Central memory CD8-positive, alpha-beta T cell (primary cell): ENCODE data around the gene FAM149A.
A peak's percentile ranks its signal among the peaks of the same experiment; 100 is the strongest.

Experiments used
- ATAC-seq: fragments of 150-1000 bp; cut with Tn5 transposase; replicated peaks from 2 replicates; pipeline ENCODE4 v1.10.0; 2022; ENCODE audit warnings: mild to moderate bottlenecking, moderate FRiP score, moderate number of reproducible peaks; ENCODE audit not compliant: poor library complexity, severe bottlenecking; ENCODE audit errors: extremely low read depth
- DNase-seq, 2 donors: peaks; one replicate each; pipeline ENCODE4 v3.0.0; 2021; ENCODE audit warnings: low spot score in 2 of 2
- H3K27ac Mint-ChIP-seq: one replicate; pipeline ENCODE4 v1.8.0; 2022; ENCODE audit warnings: low read depth, mild to moderate bottlenecking, moderate library complexity, mixed read lengths
- H3K27me3 Mint-ChIP-seq: one replicate; pipeline ENCODE4 v1.8.0; 2022; ENCODE audit warnings: mixed read lengths
- H3K36me3 Mint-ChIP-seq: one replicate; pipeline ENCODE4 v1.8.0; 2022; ENCODE audit warnings: mild to moderate bottlenecking, moderate library complexity, mixed read lengths; ENCODE audit not compliant: insufficient read depth
- H3K4me1 Mint-ChIP-seq: one replicate; pipeline ENCODE4 v1.8.0; 2022; ENCODE audit warnings: mixed read lengths
- H3K4me3 Mint-ChIP-seq: one replicate; pipeline ENCODE4 v1.8.0; 2022; ENCODE audit warnings: mild to moderate bottlenecking, moderate library complexity, mixed read lengths
- H3K9me3 Mint-ChIP-seq: one replicate; pipeline ENCODE4 v1.8.0; 2022; ENCODE audit warnings: mixed read lengths

The FAM149A gene

GRCh38 chr4:186169945-186170802 is 65.7 kb downstream of the FAM149A start:
- Mint-ChIP-seq H3K9me3 (no peaks in the 10 kb centered on the region), H3K27ac (no peak overlapping the region), H3K27me3 (peaks cover 31% of the 10 kb centered on the region), H3K36me3 (no peaks in the 10 kb centered on the region), H3K4me1 (no peaks in the 10 kb centered on the region), H3K4me3 (no peak overlapping the region)
- no peak for ATAC-seq
- DNase-seq: no peak

DNA sequence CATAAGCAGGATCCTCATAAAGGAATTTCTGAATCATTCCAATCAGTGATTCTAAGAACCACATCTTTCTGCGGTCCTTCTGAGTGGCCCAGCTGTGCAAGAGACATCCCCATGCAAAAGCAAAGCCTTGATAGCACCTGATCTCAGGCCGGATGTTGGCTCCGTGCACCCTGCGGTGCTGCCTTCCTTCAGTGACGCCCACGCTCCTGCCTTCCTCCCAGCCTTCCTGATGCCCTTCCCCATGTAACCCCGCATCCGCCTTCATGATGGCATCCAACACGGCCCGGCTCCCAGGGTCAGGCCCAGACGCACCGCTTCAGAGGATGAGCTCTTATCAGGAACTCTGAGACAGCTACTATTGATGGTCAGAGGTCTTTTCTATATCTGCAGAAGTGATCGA is 66.5 kb downstream of the FAM149A start:
- Mint-ChIP-seq H3K36me3 (no peaks in the 10 kb centered on the region), H3K27ac (no peak overlapping the region), H3K27me3 (peaks cover 31% of the 10 kb centered on the region), H3K9me3 (no peaks in the 10 kb centered on the region), H3K4me3 (no peak overlapping the region), H3K4me1 (no peaks in the 10 kb centered on the region)
- DNase-seq (no peak), ATAC-seq (no peak)

GRCh38 chr4:186172546-186172945 is 68.0 kb downstream of the FAM149A start:
- H3K36me3 Mint-ChIP-seq: no peaks in the 10 kb centered on the region
- H3K9me3 Mint-ChIP-seq: no peaks in the 10 kb centered on the region
- no peak for DNase-seq
- no peaks in the 10 kb centered on the region for H3K4me1 Mint-ChIP-seq
- peaks cover 32% of the 10 kb centered on the region for H3K27me3 Mint-ChIP-seq
- no peak overlapping the region for H3K27ac Mint-ChIP-seq
- no peak overlapping the region for H3K4me3 Mint-ChIP-seq
- no peak for ATAC-seq

DNA sequence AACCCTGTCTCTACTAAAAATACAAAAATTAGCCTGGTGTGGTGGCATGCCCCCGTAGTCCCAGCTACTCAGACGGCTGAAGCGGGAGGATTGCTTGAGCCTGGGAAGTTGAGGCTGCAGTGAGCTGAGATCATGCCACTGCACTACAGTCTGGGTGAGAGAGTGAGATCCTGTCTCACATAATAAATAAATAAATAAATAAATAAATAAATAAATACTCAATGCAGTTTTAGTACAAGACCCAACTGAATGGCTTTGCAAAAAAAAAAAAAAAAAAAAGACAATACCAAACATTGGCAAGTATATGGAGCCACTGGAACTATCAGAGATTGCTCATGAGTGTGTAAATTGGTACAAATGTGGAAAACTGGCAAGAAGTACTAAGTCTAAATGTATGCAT is 83.6 kb downstream of the FAM149A start:
- DNase-seq: no peak
- ATAC-seq: no peak
- no peak overlapping the region for H3K27ac Mint-ChIP-seq
- peaks cover 13% of the 10 kb centered on the region for H3K36me3 Mint-ChIP-seq
- no peaks in the 10 kb centered on the region for H3K9me3 Mint-ChIP-seq
- H3K4me1 Mint-ChIP-seq: peaks cover 28% of the 10 kb centered on the region
- H3K27me3 Mint-ChIP-seq: peaks cover 25% of the 10 kb centered on the region
- no peak overlapping the region for H3K4me3 Mint-ChIP-seq

GRCh38 chr4:186189656-186190055 is 85.2 kb downstream of the FAM149A start:
- Mint-ChIP-seq H3K9me3 (no peaks in the 10 kb centered on the region), H3K4me1 (peaks cover 31% of the 10 kb centered on the region), H3K36me3 (peaks cover 15% of the 10 kb centered on the region), H3K4me3 (peak overlapping the region; percentile 86), H3K27ac (peak overlapping the region; percentile 93), H3K27me3 (peaks cover 10% of the 10 kb centered on the region)
- DNase-seq: no peak
- ATAC-seq: no peak

DNA sequence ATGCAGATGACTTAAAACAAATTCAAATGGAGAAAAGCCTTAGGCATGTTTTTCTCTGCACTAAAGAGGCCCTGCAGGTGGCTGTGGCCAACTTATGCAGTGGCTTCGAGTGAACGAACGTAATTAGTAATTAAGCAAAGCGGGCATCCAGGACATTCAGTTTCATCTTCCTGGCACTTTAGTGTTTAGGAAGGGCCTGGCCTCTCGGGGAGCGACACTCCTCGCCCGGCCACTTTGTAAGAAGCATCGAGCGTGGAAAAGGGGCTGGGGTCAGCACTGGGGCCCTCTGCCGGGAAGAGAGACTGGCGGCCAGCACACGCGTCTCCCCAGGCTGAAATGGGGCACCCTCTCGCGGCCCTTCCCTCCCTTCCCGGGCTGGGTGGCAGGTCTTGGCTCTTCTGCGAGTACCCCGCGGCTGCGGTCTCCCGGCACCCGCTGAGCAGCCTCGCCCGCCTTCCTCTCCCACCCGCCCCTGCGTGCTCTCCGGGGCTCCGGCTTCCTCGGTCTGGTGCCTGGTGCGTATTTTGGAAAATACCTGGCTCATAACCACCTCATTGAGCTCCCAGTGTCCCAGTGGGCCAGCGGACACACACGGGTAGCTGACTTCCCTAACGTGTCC is 86.2 kb downstream of the FAM149A start:
- peak overlapping the region; percentile 86 for H3K4me3 Mint-ChIP-seq
- ATAC-seq (peak; percentile 40), DNase-seq (peak; percentile 28 to 37)
- peaks cover 23% of the 10 kb centered on the region for H3K36me3 Mint-ChIP-seq
- peak overlapping the region; percentile 93 for H3K27ac Mint-ChIP-seq
- H3K9me3 Mint-ChIP-seq: no peaks in the 10 kb centered on the region
- H3K4me1 Mint-ChIP-seq: peaks cover 36% of the 10 kb centered on the region
- H3K27me3 Mint-ChIP-seq: no peaks in the 10 kb centered on the region

DNA sequence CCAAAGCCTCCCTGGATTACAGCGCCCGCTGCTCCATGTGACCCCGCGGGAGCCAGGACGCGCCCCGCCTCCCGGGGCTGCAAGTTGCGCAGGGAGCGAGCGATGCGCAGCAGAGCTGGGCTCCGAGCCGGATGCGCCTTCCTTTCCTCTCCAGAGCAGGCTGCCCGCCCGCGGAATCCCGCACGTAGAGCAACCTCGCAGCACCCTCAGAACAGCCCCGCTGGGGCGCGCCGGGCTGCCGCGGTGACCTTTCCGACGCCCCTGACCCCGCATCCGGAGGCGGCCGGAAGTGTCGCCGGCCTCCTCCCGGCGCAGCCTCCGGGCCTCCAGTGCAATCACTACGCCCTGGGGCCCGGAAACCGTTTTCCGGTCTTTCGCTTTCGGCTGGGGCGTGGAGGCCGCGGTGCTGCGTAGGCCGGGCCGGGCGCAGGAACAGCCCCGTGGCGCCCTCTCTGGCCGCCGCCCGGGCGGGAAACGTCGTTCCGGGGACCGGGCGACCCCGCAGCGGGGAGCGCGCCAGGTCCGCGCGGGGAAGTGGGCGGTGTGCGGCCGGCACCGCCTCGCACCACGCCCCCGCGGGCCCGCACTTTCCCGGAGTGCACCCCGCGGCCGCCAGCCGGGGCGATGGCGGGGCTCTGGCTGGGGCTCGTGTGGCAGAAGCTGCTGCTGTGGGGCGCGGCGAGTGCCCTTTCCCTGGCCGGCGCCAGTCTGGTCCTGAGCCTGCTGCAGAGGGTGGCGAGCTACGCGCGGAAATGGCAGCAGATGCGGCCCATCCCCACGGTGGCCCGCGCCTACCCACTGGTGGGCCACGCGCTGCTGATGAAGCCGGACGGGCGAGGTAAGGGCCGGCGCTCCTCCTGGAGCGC is 86.9 kb downstream of the FAM149A start, which contains the start of gene CYP4V2:
TSS of gene CYP4V2 (plus strand) at position 368 of the 866 bp plus-strand sequence. CDS start at position 625, 257 bp downstream.
- Mint-ChIP-seq H3K4me3 (peak within 1 kb of the TSS; percentile 86), H3K9me3 (no peaks in the 10 kb centered on the region), H3K4me1 (peaks cover 44% of the 10 kb centered on the region), H3K36me3 (peaks cover 23% of the 10 kb centered on the region), H3K27me3 (no peaks in the 10 kb centered on the region), H3K27ac (peak within 1 kb of the TSS; percentile 93)
- ATAC-seq (peak; percentile 83), DNase-seq (peak; percentile 75 to 76)

- Mint-ChIP-seq H3K27ac (peak overlapping the region; percentile 93), H3K27me3 (no peaks in the 10 kb centered on the region), H3K4me1 (peaks cover 48% of the 10 kb centered on the region), H3K36me3 (peaks cover 23% of the 10 kb centered on the region), H3K4me3 (peak overlapping the region; percentile 86), H3K9me3 (no peaks in the 10 kb centered on the region)
- ATAC-seq (peak; percentile 23), DNase-seq (peak in 1 of 2 donors; percentile 16)
Measured at GRCh38 chr4:186192066-186192612, 87.6 kb downstream of the FAM149A start.

GRCh38 chr4:186193851-186194250 is 89.3 kb downstream of the FAM149A start:
- H3K9me3 Mint-ChIP-seq: no peaks in the 10 kb centered on the region
- H3K4me1 Mint-ChIP-seq: peaks cover 55% of the 10 kb centered on the region
- H3K27ac Mint-ChIP-seq: no peak overlapping the region
- H3K27me3 Mint-ChIP-seq: no peaks in the 10 kb centered on the region
- ATAC-seq (no peak), DNase-seq (no peak)
- H3K4me3 Mint-ChIP-seq: no peak overlapping the region
- peaks cover 23% of the 10 kb centered on the region for H3K36me3 Mint-ChIP-seq

GRCh38 chr4:186196063-186196462 is 91.6 kb downstream of the FAM149A start:
- no peak for ATAC-seq
- Mint-ChIP-seq H3K4me1 (peaks cover 38% of the 10 kb centered on the region), H3K27ac (no peak overlapping the region), H3K27me3 (no peaks in the 10 kb centered on the region), H3K4me3 (no peak overlapping the region), H3K36me3 (peaks cover 19% of the 10 kb centered on the region), H3K9me3 (no peaks in the 10 kb centered on the region)
- no peak for DNase-seq

GRCh38 chr4:186200516-186200915 is 96.0 kb downstream of the FAM149A start:
- H3K9me3 Mint-ChIP-seq: no peaks in the 10 kb centered on the region
- peaks cover 37% of the 10 kb centered on the region for H3K4me1 Mint-ChIP-seq
- peaks cover 2% of the 10 kb centered on the region for H3K36me3 Mint-ChIP-seq
- H3K27ac Mint-ChIP-seq: no peak overlapping the region
- no peak overlapping the region for H3K4me3 Mint-ChIP-seq
- DNase-seq (no peak), ATAC-seq (no peak)
- H3K27me3 Mint-ChIP-seq: no peaks in the 10 kb centered on the region

GRCh38 chr4:186201010-186201409 is 96.5 kb downstream of the FAM149A start:
- peaks cover 33% of the 10 kb centered on the region for H3K4me1 Mint-ChIP-seq
- ATAC-seq (no peak), DNase-seq (no peak)
- no peak overlapping the region for H3K4me3 Mint-ChIP-seq
- peaks cover 2% of the 10 kb centered on the region for H3K36me3 Mint-ChIP-seq
- no peaks in the 10 kb centered on the region for H3K27me3 Mint-ChIP-seq
- H3K27ac Mint-ChIP-seq: no peak overlapping the region
- no peaks in the 10 kb centered on the region for H3K9me3 Mint-ChIP-seq
